Fibroblast of lung (primary cell): ENCODE data around the gene DDX60.

ENCODE experiments used
- EZH2 ChIP-seq: IDR thresholded peaks from 2 replicates; pipeline ENCODE4 v1.5.1; 2012; ENCODE audit warnings: low read length, control low read depth, mild to moderate bottlenecking; ENCODE audit errors: missing control alignments
- TF ChIP-seq, protein P1 (sequence below), 2 donors: IDR thresholded peaks in 1 of 2; conservative IDR thresholded peaks in 1 of 2; 1 replicate in 1 of 2; 2 replicates in 1 of 2; pipeline ENCODE4 v1.5.1; 2011 to 2012; ENCODE audit warnings: low read length in 2 of 2, control low read depth in 1 of 2, inconsistent platforms in 1 of 2, low read depth in 1 of 2, mild to moderate bottlenecking in 1 of 2

DNA sequence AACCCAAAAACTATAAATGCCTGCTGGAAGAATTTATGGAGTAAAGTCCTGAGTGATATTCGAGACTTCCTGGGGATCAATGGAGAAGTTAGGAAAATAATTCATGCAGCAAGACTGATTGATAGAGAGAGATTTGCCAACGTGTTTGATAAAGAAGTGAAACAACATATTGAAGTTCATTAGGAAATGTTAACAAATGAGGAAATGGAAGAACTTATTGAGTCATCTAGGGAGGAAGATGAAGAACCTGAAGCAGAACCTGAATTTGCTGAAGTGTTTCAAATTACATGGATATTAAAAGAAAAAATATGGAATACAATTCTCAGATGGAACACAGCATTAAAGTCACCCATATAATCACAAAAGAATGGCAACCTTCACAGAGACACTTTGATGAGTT is 39.0 kb downstream of the DDX60 start:
- TF ChIP-seq, protein P1, sequence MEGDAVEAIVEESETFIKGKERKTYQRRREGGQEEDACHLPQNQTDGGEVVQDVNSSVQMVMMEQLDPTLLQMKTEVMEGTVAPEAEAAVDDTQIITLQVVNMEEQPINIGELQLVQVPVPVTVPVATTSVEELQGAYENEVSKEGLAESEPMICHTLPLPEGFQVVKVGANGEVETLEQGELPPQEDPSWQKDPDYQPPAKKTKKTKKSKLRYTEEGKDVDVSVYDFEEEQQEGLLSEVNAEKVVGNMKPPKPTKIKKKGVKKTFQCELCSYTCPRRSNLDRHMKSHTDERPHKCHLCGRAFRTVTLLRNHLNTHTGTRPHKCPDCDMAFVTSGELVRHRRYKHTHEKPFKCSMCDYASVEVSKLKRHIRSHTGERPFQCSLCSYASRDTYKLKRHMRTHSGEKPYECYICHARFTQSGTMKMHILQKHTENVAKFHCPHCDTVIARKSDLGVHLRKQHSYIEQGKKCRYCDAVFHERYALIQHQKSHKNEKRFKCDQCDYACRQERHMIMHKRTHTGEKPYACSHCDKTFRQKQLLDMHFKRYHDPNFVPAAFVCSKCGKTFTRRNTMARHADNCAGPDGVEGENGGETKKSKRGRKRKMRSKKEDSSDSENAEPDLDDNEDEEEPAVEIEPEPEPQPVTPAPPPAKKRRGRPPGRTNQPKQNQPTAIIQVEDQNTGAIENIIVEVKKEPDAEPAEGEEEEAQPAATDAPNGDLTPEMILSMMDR (conservative IDR thresholded peaks at IDR 0.05 in 1 of 2, IDR thresholded peaks at IDR 0.05 in 1 of 2; ENCODE audit: low read depth in 1 of 2, low read length in 2 of 2) = no peak
- no peak for TF ChIP-seq EZH2
